ENCODE measurements around the gene TMEM236.

DNA sequence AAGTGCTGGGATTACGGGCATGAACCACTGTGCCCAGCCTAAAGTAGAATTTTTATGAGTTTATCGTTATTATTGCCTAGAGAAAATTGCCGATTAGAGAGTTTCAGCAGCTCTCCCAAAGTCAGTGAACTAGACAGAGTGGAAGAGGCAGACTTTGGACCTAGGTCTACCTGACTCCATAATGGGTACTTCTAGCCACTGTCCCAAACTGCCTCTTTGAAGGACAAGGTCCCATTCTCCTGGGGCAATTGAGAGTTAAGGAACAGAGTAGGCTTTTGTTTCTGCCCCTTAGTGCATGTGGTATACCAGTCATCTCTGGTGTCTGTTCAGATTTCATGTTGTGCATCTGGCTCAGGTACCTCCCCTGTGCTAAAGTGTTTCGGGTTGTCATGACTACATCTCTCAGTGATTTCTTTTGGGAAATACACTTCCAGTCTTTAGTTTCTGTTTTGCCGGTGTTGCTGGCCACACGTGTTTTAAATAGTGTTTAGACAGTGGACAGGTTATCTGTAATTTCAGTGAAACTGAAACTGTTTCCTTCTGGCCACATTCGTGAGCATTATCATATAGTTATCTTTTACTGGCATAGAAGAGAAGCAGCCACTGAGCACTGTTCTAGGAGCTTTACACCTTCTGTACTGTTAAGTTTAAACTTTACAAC lies 4.7 kb downstream of the TMEM236 start:
- TF ChIP-seq YY1 (IDR thresholded peaks at IDR 0.05; ENCODE audit: insufficient read depth, insufficient read length) (no peak), ZNF274 (IDR thresholded peaks at IDR 0.05; ENCODE audit: low read depth, low read length) (no peak), SUZ12 (IDR thresholded peaks at IDR 0.05; ENCODE audit: extremely low read depth, insufficient read depth, insufficient read length) (no peak)
